GM21526 (cell line): ENCODE data around the gene TTC23.
"Not testable (repeated sequence)": the region's sequence is repeated elsewhere in the genome, so short reads cannot be mapped to it uniquely, and the experiment has no call there.

ENCODE experiments used
- ATAC-seq: cut with Tn5 transposase; IDR thresholded peaks from one replicate; pipeline ENCODE4 v1.9.1; 2021; ENCODE audit warnings: moderate library complexity; ENCODE audit not compliant: unreplicated experiment, low FRiP score

Gene TTC23

DNA sequence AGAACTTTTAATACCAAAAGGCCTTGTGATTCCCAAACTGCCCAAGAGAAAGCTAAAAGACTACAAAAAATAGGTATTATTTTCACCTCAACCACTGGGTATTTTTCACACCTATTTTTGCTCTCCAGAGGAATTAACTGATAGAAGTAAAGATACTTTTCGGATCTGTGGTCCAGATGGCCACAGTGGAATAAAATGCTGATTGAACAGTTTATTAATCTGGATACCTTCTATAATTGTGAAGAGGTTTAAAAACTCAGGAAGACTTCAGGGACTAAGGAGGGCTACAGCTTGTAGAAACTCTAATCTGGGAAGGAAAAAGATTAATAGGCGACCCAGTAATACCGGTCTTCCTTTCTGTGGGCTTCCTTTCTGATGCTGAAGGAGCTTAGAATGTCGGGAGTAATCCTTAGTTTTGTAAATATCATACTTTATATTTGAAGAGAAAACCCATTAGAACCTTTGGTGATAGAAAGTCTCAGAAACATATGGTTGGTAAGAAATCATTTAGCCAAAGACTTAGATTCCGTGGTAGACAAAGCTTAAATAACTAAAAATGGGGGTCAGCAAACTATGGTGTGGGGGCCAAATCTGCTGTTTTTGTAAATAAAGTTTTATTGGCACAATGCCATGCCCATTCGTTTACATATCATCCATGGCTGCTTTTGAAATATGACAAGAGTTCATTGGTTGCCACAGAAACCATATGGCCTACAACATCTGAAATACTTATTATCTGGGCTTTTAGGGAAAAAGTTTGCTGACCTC is 47.8 kb downstream of the TTC23 start:
- ATAC-seq: no peak

GRCh38 chr15:99197856-99198255 is 51.5 kb downstream of the TTC23 start:
- ATAC-seq: no peak

- not testable (repeated sequence) for ATAC-seq
Observed at GRCh38 chr15:99192181-99192580, 57.2 kb downstream of the TTC23 start.

DNA sequence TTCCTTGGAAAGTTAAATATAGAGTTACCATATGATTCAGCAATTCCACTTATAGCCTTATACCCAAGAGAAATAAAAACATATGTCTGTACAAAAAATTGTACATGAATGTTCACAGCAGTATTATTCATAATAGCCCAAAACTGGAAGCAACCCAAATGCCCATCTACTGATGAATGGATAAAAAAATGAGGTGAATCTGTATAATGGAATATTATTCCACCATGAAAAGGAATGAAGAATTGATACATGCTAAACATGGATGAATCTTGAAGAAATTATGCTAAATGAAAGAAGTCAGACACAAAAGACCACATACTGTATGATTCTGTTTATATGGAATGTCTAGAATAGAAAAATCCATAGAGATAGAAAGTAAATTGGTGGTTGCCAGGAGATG is 61.4 kb downstream of the TTC23 start:
- ATAC-seq: no peak

DNA sequence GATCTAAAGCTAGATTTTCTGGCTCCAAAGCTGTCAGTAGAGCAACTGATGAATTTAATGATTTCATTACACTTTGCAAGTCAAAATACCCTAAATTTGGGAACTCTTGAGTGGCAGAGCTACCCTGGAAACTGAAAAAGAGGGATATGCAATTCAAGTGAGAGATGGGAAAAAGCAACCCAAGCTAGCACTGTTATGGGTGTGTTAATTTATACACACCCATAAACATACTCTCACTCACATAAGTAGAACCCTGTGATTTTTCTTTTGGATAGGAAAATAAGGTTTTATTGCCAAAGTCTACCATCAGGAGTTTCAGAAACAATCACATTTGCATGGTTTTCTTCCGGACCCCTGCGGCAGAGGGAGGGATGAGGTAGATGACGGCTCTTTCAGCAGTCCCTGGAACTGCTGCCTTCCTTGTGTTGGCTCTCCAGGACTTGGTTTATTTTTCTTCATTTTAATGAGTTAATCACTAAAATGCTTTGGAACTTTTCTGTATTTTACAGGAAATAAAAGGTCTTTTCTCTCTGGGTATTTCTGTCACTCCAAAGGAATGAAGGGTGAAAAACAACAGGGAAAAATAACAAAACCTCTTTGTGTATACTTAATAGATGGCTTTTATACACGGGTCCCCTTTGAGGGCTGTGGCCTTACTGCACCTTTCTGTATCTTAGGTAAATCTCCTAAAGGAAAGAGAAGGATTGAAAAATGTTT is 63.8 kb downstream of the TTC23 start:
- ATAC-seq: no peak

- no peak for ATAC-seq
Observed at GRCh38 chr15:99182791-99183190, 66.6 kb downstream of the TTC23 start.

GRCh38 chr15:99181545-99181971 is 67.8 kb downstream of the TTC23 start:
- ATAC-seq: no peak

DNA sequence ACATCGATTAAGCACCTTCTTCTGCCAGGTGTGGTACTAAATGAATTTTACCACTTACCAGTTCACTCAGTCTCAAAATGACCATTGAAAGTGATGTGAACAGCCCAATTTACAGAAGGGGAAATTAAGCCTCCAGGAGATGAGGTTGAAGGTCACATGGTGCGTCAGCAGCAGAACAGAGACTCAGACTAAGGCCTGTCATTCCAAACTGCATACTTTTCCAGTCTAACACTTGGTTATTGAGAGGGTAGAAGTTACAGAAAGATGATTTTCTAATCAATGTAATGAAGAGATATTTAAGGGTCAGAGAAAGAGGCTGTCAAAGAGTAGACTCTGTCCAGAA is 68.4 kb downstream of the TTC23 start:
- no peak for ATAC-seq

GRCh38 chr15:99180086-99180963 is 69.1 kb downstream of the TTC23 start:
- no peak for ATAC-seq

DNA sequence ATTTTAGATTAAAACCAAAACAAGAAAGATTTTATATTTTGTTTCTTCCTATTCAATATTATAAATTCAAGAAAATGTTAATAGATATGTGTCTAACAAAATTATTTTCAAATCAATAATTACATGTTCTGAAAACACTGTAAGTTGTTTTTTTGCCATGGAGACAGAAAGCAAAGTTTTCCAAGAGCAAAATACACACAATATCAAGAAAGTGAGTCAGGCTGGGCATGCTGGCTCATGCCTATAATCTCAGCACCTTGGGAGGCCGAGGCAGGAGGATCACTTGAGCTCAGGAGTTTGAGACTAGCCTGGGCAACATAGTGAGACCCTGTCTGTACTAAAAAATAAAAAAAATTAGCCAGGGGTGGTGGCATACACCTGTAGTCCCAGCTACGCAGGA is 71.7 kb downstream of the TTC23 start:
- ATAC-seq: no peak

GRCh38 chr15:99176757-99177156 is 72.6 kb downstream of the TTC23 start:
- no peak for ATAC-seq

DNA sequence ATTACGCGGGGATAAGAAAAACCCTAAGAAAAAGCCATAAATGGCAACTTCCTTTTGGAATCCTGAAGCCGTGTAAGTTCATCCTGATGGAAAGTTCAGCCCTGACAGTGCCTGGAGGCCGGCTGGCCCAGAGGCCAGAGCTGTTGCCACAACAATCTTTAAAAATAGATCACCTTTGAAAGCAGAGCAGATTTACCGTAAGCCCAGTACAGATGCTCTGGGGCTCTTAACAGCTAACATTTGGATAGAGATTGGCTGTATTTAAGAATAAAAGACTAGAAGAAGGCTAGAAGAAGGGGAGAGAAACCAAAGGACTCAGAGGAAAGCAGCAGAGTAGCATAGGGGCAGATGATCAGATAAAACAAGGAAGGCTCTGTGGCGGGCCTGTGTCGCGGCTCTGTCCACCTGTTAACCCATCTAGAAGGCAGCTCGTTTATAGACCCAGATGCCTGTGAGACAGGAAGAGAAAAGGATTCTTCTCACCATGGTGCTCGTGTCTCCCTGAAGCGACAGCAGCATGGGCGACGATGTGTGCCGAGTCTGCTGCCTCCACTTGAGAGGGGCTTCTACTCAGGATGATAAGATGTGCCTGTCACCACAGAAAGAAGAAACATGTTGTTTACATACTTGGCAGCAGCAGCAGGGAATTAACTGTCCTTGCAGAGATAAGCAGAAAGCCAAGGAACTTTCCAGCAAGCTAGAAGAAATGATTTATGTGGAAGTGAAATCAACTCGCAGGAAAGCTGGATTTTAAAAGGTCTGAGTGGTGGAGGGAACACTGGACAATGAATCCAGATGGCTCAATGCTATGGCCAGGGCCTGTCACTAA is 74.6 kb downstream of the TTC23 start:
- ATAC-seq: no peak

GRCh38 chr15:99172989-99173388 is 76.4 kb downstream of the TTC23 start:
- no peak for ATAC-seq

DNA sequence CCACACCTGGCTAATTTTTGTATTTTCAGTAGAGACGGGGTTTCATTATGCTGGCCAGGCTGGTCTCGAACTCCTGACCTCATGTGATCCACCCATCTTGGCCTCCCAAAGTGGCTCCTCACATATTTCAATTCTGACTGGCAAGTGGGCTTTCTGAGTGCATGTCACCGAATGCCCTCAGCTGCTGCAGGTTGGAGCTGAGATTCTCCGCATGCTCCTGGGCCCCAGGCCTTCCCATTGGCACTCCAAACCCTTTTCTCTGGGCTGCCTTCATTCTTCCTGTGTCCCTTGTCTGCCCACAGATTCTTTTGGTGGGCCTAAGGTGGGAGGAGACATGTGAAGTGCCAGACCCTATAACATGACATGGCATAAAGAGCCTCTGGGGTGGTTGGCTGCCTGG is 77.2 kb downstream of the TTC23 start:
- no peak for ATAC-seq

GRCh38 chr15:99170476-99171065 is 78.8 kb downstream of the TTC23 start:
- ATAC-seq: no peak

- ATAC-seq: no peak
Observed at GRCh38 chr15:99169769-99170311, 79.5 kb downstream of the TTC23 start.

DNA sequence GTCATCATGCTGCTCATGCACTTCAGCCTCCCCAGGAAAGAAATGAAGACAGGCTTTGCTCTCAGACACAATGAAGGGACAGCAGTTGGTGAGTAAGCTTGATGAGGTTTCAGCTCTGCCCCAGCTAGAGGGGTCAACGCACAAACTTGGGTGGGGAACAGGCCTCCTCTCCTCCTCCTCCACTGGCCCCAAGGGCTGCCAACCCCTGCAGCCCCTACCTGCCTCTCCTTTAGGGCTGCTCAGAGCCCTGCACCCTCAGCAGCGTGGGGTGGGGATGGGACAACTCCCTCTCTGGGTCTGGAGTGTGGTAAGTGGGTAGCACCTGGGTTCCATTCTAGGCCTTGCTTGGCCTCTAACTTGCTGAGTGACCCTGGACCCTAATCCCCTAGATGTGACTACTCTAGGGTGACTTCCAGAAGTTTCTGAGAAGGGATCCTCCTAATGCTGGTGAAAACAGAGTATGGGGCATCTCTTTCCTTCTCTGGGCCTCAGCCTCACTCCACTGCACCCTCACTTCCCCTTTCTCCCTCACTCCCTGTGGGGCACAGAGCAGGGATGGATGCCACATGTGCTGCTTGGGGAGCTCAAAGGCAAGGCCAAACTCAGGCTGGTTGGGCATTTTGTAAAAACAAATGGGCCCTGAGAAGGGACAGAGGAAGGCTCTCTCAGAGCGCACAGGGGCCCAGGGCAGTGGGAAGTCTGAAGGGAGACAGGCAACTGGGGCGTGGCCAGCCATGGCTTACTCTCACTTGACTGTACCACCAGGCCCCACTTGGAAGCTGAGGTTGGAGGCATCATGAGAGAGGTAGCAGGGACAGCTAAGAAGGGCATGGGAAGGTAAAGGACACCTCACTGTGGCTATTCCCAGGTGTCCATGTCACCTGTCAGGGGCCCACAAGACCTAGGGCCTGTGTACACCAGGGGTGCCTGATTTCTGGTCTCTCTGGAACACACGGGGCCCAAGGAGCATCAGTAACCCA is 80.5 kb downstream of the TTC23 start:
- ATAC-seq: no peak

GRCh38 chr15:99167640-99168039 is 81.7 kb downstream of the TTC23 start:
- no peak for ATAC-seq

DNA sequence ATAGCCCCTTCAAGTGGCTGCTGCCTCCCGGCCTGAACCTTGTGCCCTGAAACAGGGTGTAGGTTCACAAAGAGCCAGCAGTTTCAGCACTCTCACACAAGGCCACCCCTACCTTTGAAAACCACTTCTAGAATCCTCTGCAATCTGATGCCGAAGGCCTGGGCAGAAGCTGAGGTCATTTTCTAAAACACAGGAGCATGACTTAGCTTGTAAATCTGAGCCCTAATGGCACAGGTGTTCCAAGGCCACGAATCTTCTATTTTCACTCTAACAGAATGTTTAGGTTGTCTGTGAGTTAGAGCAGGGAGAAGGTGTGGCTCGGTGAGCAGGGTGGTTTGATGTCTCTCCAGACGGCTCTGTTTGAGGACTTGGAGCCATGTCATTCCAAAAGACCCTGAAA is 82.2 kb downstream of the TTC23 start:
- ATAC-seq: no peak
